ENCODE measurements around the gene TAAR5. TPM values are rescaled to one million over a fixed set of nuclear protein-coding genes. Genes with fewer than 3 reads are reported as not detected.
"Not testable (repeated sequence)": the region's sequence is repeated elsewhere in the genome, so short reads cannot be mapped to it uniquely, and the experiment has no call there.

Gene TAAR5, protein sequence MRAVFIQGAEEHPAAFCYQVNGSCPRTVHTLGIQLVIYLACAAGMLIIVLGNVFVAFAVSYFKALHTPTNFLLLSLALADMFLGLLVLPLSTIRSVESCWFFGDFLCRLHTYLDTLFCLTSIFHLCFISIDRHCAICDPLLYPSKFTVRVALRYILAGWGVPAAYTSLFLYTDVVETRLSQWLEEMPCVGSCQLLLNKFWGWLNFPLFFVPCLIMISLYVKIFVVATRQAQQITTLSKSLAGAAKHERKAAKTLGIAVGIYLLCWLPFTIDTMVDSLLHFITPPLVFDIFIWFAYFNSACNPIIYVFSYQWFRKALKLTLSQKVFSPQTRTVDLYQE
- not detected in 2 replicates for total RNA-seq (2021)
- long read RNA-seq, result 0 reads

DNA sequence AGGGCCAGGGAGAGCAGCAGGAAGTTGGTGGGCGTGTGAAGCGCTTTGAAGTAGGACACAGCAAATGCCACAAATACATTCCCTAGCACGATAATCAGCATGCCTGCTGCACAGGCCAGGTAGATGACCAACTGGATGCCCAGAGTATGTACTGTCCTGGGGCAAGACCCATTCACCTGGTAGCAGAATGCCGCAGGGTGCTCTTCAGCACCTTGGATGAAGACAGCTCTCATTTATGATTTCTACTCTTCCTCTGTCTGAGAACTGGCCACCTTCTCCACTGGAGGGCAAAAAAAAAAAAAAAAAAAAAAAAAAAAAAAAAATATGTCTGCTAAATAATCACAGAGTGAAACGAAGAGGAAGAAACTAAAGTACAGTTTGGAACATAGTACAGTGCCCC is at the start of gene TAAR5:
Gene TAAR5 (minus strand): TSS at position 288 of the 400 bp plus-strand sequence. CDS start 55 bp downstream, at position 233.
- H3K4me2 ChIP-seq (ENCODE audit: insufficient read depth, insufficient read length, low read length), result no peak within 1 kb of the TSS
- H4K8ac ChIP-seq (replicated peaks; ENCODE audit: insufficient read length, low read depth, low read length), result no peak within 1 kb of the TSS
- no peaks in the 10 kb centered on the region for H3K4me1 ChIP-seq (ENCODE audit: insufficient read depth, low read length)

DNA sequence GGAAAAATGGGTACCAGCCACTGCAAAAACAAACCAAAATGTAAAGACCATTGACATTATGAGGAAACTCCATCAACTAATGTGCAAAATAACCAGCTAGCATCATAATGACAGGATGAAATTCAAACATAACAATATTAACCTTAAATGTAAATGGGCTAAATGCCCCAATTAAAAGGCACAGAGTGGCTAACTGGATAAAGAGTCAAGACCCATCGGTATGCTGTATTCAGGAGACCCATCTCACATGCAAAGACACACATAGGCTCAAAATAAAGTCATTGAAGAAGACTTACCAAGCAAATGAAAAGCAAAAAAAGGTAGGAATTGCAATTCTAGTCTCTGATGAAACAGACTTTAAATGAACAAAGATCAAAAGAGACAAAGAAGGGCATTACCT is 47.6 kb upstream of the TAAR5 start:
- not testable (repeated sequence) for H3K18ac ChIP-seq (ENCODE audit: insufficient read length, low read depth, low read length); H4K5ac ChIP-seq (ENCODE audit: insufficient read length, low read depth, low read length); H3K23ac ChIP-seq (ENCODE audit: insufficient read length, low read depth, low read length); H3K27ac ChIP-seq (ENCODE audit: insufficient read length, low read depth, low read length); H3K27ac Mint-ChIP-seq; H2BK5ac ChIP-seq (ENCODE audit: insufficient read length, low read length); H2AK5ac ChIP-seq (ENCODE audit: insufficient read length, low read length); H3K4me1 ChIP-seq (ENCODE audit: insufficient read depth, low read length); H3K4me2 ChIP-seq (ENCODE audit: insufficient read depth, insufficient read length, low read length); H3K27me3 ChIP-seq (ENCODE audit: insufficient read depth, low read length); H4K8ac ChIP-seq (replicated peaks; ENCODE audit: insufficient read length, low read depth, low read length); H2AFZ ChIP-seq (ENCODE audit: low read length); H3K79me1 ChIP-seq (ENCODE audit: insufficient read depth, low read depth, low read length, poor library complexity, severe bottlenecking); H2BK12ac ChIP-seq (ENCODE audit: insufficient read length, low read depth, low read length); H3T11ph ChIP-seq (ENCODE audit: low read length); H3K14ac ChIP-seq (ENCODE audit: insufficient read depth, low read length); H3K27me3 Mint-ChIP-seq (ENCODE audit: low read depth); H3K56ac ChIP-seq (ENCODE audit: insufficient read length, low read depth, low read length); H3K9me3 ChIP-seq (ENCODE audit: control insufficient read depth, low read depth, low read length); H3K36me3 Mint-ChIP-seq (ENCODE audit: insufficient read depth in 1 of 3, low read depth in 3 of 3); H3K23me2 ChIP-seq (ENCODE audit: insufficient read length, low read depth, low read length, poor library complexity, severe bottlenecking); H3K4ac ChIP-seq (ENCODE audit: low read depth, low read length); DNase-seq; H2BK15ac ChIP-seq (ENCODE audit: low read depth, low read length); H3K9me3 Mint-ChIP-seq; H3K4me3 Mint-ChIP-seq; H2BK120ac ChIP-seq (ENCODE audit: low read depth, low read length, poor library complexity, severe bottlenecking); H4K20me1 ChIP-seq (ENCODE audit: control insufficient read depth, insufficient read depth, insufficient read length); H2BK20ac ChIP-seq (ENCODE audit: low read depth, low read length, poor library complexity, severe bottlenecking); H4K91ac ChIP-seq (ENCODE audit: insufficient read length, low read depth, low read length); H3K79me2 ChIP-seq (ENCODE audit: insufficient read depth, low read length); H3K9ac ChIP-seq (ENCODE audit: extremely low read depth, insufficient read length, low read length)
- H3K4me1 Mint-ChIP-seq, result peaks cover 4 to 13% of the 10 kb centered on the region in 2 experiments; a peak in 3 of 4 replicates
- WGBS (ENCODE audit: extremely low coverage, insufficient read length, low lambda C conversion rate), result no CpG with 5 or more reads among the region's 1 CpG

More for the DNA sequence above, at the start of gene TAAR5:
- Histone ChIP-seq H2AFZ (ENCODE audit: low read length) (no peak within 1 kb of the TSS), H3K4ac (ENCODE audit: low read depth, low read length) (no peak within 1 kb of the TSS), H2BK15ac (ENCODE audit: low read depth, low read length) (no peak within 1 kb of the TSS), H4K20me1 (ENCODE audit: control insufficient read depth, insufficient read depth, insufficient read length) (no peaks in the 10 kb centered on the region), H3K23ac (ENCODE audit: insufficient read length, low read depth, low read length) (no peak within 1 kb of the TSS), H3K79me1 (ENCODE audit: insufficient read depth, low read depth, low read length, poor library complexity, severe bottlenecking) (no peaks in the 10 kb centered on the region), H3K14ac (ENCODE audit: insufficient read depth, low read length) (no peak within 1 kb of the TSS), H4K5ac (ENCODE audit: insufficient read length, low read depth, low read length) (no peak within 1 kb of the TSS), H3K56ac (ENCODE audit: insufficient read length, low read depth, low read length) (no peak within 1 kb of the TSS), H2BK12ac (ENCODE audit: insufficient read length, low read depth, low read length) (no peak within 1 kb of the TSS), H3K27me3 (ENCODE audit: insufficient read depth, low read length) (no peaks in the 10 kb centered on the region), H3T11ph (ENCODE audit: low read length) (no peak within 1 kb of the TSS), H3K23me2 (ENCODE audit: insufficient read length, low read depth, low read length, poor library complexity, severe bottlenecking) (no peaks in the 10 kb centered on the region), H2AK5ac (ENCODE audit: insufficient read length, low read length) (no peak within 1 kb of the TSS), H2BK5ac (ENCODE audit: insufficient read length, low read length) (no peak within 1 kb of the TSS), H3K9ac (ENCODE audit: extremely low read depth, insufficient read length, low read length) (no peak within 1 kb of the TSS), H3K79me2 (ENCODE audit: insufficient read depth, low read length) (no peaks in the 10 kb centered on the region), H3K9me3 (ENCODE audit: control insufficient read depth, low read depth, low read length) (no peaks in the 10 kb centered on the region), H3K18ac (ENCODE audit: insufficient read length, low read depth, low read length) (no peak within 1 kb of the TSS), H3K27ac (ENCODE audit: insufficient read length, low read depth, low read length) (no peak within 1 kb of the TSS), H4K91ac (ENCODE audit: insufficient read length, low read depth, low read length) (no peak within 1 kb of the TSS), H2BK120ac (ENCODE audit: low read depth, low read length, poor library complexity, severe bottlenecking) (no peak within 1 kb of the TSS), H2BK20ac (ENCODE audit: low read depth, low read length, poor library complexity, severe bottlenecking) (no peak within 1 kb of the TSS)
- Mint-ChIP-seq H3K36me3 (ENCODE audit: insufficient read depth in 1 of 3, low read depth in 3 of 3) (no peaks in the 10 kb centered on the region), H3K27me3 (ENCODE audit: low read depth) (peaks cover 2% of the 10 kb centered on the region; the same call in 1 of the 2 replicates), H3K4me3 (no peak within 1 kb of the TSS), H3K9me3 (no peaks in the 10 kb centered on the region), H3K4me1 (no peaks in the 10 kb centered on the region), H3K27ac (0 out of 7 replicates have a peak within 1 kb of the TSS, but pooled peaks of 1 of the 3 experiments have one; percentile 24)
- TF ChIP-seq, protein P1, sequence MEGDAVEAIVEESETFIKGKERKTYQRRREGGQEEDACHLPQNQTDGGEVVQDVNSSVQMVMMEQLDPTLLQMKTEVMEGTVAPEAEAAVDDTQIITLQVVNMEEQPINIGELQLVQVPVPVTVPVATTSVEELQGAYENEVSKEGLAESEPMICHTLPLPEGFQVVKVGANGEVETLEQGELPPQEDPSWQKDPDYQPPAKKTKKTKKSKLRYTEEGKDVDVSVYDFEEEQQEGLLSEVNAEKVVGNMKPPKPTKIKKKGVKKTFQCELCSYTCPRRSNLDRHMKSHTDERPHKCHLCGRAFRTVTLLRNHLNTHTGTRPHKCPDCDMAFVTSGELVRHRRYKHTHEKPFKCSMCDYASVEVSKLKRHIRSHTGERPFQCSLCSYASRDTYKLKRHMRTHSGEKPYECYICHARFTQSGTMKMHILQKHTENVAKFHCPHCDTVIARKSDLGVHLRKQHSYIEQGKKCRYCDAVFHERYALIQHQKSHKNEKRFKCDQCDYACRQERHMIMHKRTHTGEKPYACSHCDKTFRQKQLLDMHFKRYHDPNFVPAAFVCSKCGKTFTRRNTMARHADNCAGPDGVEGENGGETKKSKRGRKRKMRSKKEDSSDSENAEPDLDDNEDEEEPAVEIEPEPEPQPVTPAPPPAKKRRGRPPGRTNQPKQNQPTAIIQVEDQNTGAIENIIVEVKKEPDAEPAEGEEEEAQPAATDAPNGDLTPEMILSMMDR (conservative IDR thresholded peaks at IDR 0.05), result no peak
- DNase-seq, result no peak
- no CpG with 5 or more reads among the region's 5 CpGs for WGBS (ENCODE audit: extremely low coverage, insufficient read length, low lambda C conversion rate)
